CD14-positive monocyte (primary cell): Measurements from ENCODE around the gene SAP130. TPM values are rescaled to one million over a fixed set of nuclear protein-coding genes. Genes with fewer than 3 reads are reported as not detected.

Experiments
- DNase-seq, 3 donors: peaks; one replicate each; pipeline ENCODE4 v3.0.0-alpha.2; 2011 to 2022
- H2AFZ ChIP-seq: 2 replicates; pipeline ENCODE4 v1.6.0; 2012; ENCODE audit warnings: mild to moderate bottlenecking, low read depth, low read length, inconsistent platforms; ENCODE audit not compliant: insufficient read depth, poor library complexity, severe bottlenecking
- H3K27ac ChIP-seq, 2 donors: 1 replicate in 1 of 2; 2 replicates in 1 of 2; pipeline ENCODE4 v1.5.1; 2012 to 2013; ENCODE audit warnings: low read length in 2 of 2, control low read depth in 1 of 2, inconsistent platforms in 1 of 2, low read depth in 1 of 2, mild to moderate bottlenecking in 1 of 2
- H3K27me3 ChIP-seq, 2 donors: one replicate each; pipeline versions ENCODE4 v1.6.0 to v1.6.1; 2011 to 2013; ENCODE audit warnings: low read length in 2 of 2; ENCODE audit not compliant: control insufficient read depth in 2 of 2, insufficient read depth in 2 of 2
- H3K36me3 ChIP-seq, 2 donors: replicated peaks in 1 of 2; 1 replicate in 1 of 2; 2 replicates in 1 of 2; pipeline versions ENCODE4 v1.5.1 to v1.6.1; 2012 to 2013; ENCODE audit warnings: low read length in 2 of 2, control low read depth in 1 of 2, inconsistent platforms in 1 of 2, mild to moderate bottlenecking in 1 of 2; ENCODE audit not compliant: insufficient read depth in 2 of 2, control insufficient read depth in 1 of 2
- H3K4me1 ChIP-seq, 2 donors: 1 replicate in 1 of 2; 2 replicates in 1 of 2; pipeline versions ENCODE4 v1.5.1 to v1.6.1; 2012 to 2013; ENCODE audit warnings: low read length in 2 of 2, control low read depth in 1 of 2, inconsistent platforms in 1 of 2, mild to moderate bottlenecking in 1 of 2, moderate library complexity in 1 of 2; ENCODE audit not compliant: insufficient read depth in 2 of 2, control insufficient read depth in 1 of 2
- H3K4me2 ChIP-seq: replicated peaks from 2 replicates; pipeline ENCODE3; 2012; ENCODE audit warnings: low read length, moderate library complexity, mild to moderate bottlenecking; ENCODE audit not compliant: poor library complexity, severe bottlenecking; ENCODE audit errors: extremely low read depth
- H3K4me3 ChIP-seq, 3 experiments: fragments of 200-600 bp in 1 of 3; sonication (generic) in 1 of 3; replicated peaks in 1 of 3; 1 replicate in 2 of 3; 2 replicates in 1 of 3; pipeline ENCODE4 v1.5.1; 2011 to 2013; ENCODE audit warnings: low read length in 3 of 3, mild to moderate bottlenecking in 3 of 3, control low read depth in 2 of 3, low read depth in 2 of 3, inconsistent platforms in 1 of 3, moderate library complexity in 1 of 3
- H3K79me2 ChIP-seq: 2 replicates; pipeline ENCODE4 v1.6.0; 2012; ENCODE audit warnings: mild to moderate bottlenecking, control low read depth, inconsistent platforms, low read length, moderate library complexity; ENCODE audit not compliant: insufficient read depth
- H3K9ac ChIP-seq: 2 replicates; pipeline ENCODE4 v1.6.0; 2017; ENCODE audit warnings: low read length, mild to moderate bottlenecking; ENCODE audit not compliant: insufficient read depth, poor library complexity, severe bottlenecking
- H3K9me3 ChIP-seq, 2 donors: replicated peaks in 1 of 2; 1 replicate in 1 of 2; 2 replicates in 1 of 2; pipeline versions ENCODE4 v1.5.1 to v1.6.1; 2012 to 2013; ENCODE audit warnings: low read length in 2 of 2, control low read depth in 1 of 2; ENCODE audit not compliant: control insufficient read depth in 1 of 2, insufficient read depth in 1 of 2
- H4K20me1 ChIP-seq: 2 replicates; pipeline ENCODE4 v1.6.0; 2012; ENCODE audit warnings: mild to moderate bottlenecking, low read length, control low read depth, moderate library complexity; ENCODE audit not compliant: insufficient read depth
- H3K27ac Mint-ChIP-seq, 7 donors: one replicate each; pipeline ENCODE4 v1.8.0; 2020; ENCODE audit warnings: mild to moderate bottlenecking in 7 of 7, mixed read lengths in 7 of 7, moderate library complexity in 6 of 7, inconsistent platforms in 2 of 7
- H3K27me3 Mint-ChIP-seq, 3 donors: one replicate each; pipeline ENCODE4 v1.8.0; 2021 to 2022; ENCODE audit warnings: low read depth in 3 of 3, mild to moderate bottlenecking in 3 of 3, mixed read lengths in 3 of 3, moderate library complexity in 3 of 3, inconsistent platforms in 1 of 3
- H3K36me3 Mint-ChIP-seq, 2 donors: one replicate each; pipeline ENCODE4 v1.8.0; 2020; ENCODE audit warnings: mixed read lengths in 2 of 2, inconsistent platforms in 1 of 2, mild to moderate bottlenecking in 1 of 2
- H3K4me1 Mint-ChIP-seq: one replicate; pipeline ENCODE4 v1.8.0; 2020; ENCODE audit warnings: mild to moderate bottlenecking, mixed read lengths
- H3K4me3 Mint-ChIP-seq, 2 donors: one replicate each; pipeline ENCODE4 v1.8.0; 2020; ENCODE audit warnings: mild to moderate bottlenecking in 2 of 2, mixed read lengths in 2 of 2, moderate library complexity in 1 of 2
- H3K9me3 Mint-ChIP-seq, 7 donors: one replicate each; pipeline ENCODE4 v1.8.0; 2020 to 2022; ENCODE audit warnings: mixed read lengths in 7 of 7, mild to moderate bottlenecking in 6 of 7, moderate library complexity in 6 of 7, inconsistent platforms in 2 of 7
- CTCF ChIP-seq: fragments of 200-600 bp; IDR thresholded peaks from one replicate; pipeline ENCODE4 v1.8.0; 2022; ENCODE audit warnings: antibody characterized with exemption, mild to moderate bottlenecking
- WGBS: methylation state at CpG from one replicate; pipeline ENCODE4 v1.1.5; 2013; ENCODE audit warnings: missing lambda C conversion rate; ENCODE audit not compliant: insufficient coverage; 5-methylcytosine and 5-hydroxymethylcytosine counted together
- intact Hi-C, 2 donors: fragments of 100-400 bp; cut with micrococcal nuclease; formaldehyde crosslinking; loops; one replicate each; pipeline versions ENCODE4 v1.15.0 to v1.15.1; 2023
- polyA plus RNA-seq, 3 donors: library from polyadenylated mRNA; depleted of rRNA in 1 of 3; unstranded in 2 of 3; stranded (reverse) in 1 of 3; fragments of 300-500 nt in 2 of 3; fragments of >200 nt in 1 of 3; fragmentation: Illumina TruSeq in 2 of 3; gene quantifications; 1 replicate in 2 of 3; 2 replicates in 1 of 3; pipeline ENCODE4 v1.2.3, GENCODE V29; 2012 to 2021

Gene SAP130
- polyA plus RNA-seq, 3 donors, result 2.8 to 16.4 (median 6.4) TPM

GRCh38 chr2:127969446-127969845 lies 58.4 kb downstream of the SAP130 start:
- H3K79me2 ChIP-seq, result no peaks in the 10 kb centered on the region
- Mint-ChIP-seq H3K36me3 (peaks cover 64 to 94% of the 10 kb centered on the region in 2 donors), H3K9me3 (peaks cover 0 to 4% (median 0%) of the 10 kb centered on the region in 7 donors), H3K27ac (peak overlapping the region in 1 of 7 donors; percentile 55), H3K27me3 (no peaks in the 10 kb centered on the region), H3K4me1 (no peaks in the 10 kb centered on the region), H3K4me3 (no peak overlapping the region)
- H3K27me3 ChIP-seq, result no peaks in the 10 kb centered on the region
- no peaks in the 10 kb centered on the region for H3K9me3 ChIP-seq
- WGBS, result no CpG with 5 or more reads among the region's 4 CpGs
- intact Hi-C loops, result no loop called here
- H3K9ac ChIP-seq, result no peak overlapping the region
- H3K27ac ChIP-seq, result no peak overlapping the region
- H2AFZ ChIP-seq, result no peak overlapping the region
- H3K4me2 ChIP-seq, result no peak overlapping the region
- DNase-seq, result no peak
- TF ChIP-seq CTCF, result no peak
- peaks cover 32 to 77% of the 10 kb centered on the region in 2 donors for H3K36me3 ChIP-seq
- H3K4me1 ChIP-seq, result no peaks in the 10 kb centered on the region
- H4K20me1 ChIP-seq, result no peaks in the 10 kb centered on the region
- no peak overlapping the region for H3K4me3 ChIP-seq

GRCh38 chr2:127968610-127969339 lies 59.1 kb downstream of the SAP130 start:
- Histone ChIP-seq H3K79me2 (no peaks in the 10 kb centered on the region), H3K36me3 (peaks cover 28 to 77% of the 10 kb centered on the region in 2 donors), H3K4me3 (no peak overlapping the region), H2AFZ (no peak overlapping the region), H3K9ac (no peak overlapping the region), H3K4me2 (no peak overlapping the region), H3K9me3 (no peaks in the 10 kb centered on the region), H4K20me1 (no peaks in the 10 kb centered on the region), H3K27ac (no peak overlapping the region), H3K4me1 (no peaks in the 10 kb centered on the region), H3K27me3 (no peaks in the 10 kb centered on the region)
- peak overlapping the region in 2 of 7 donors; percentile 22 to 69 for H3K27ac Mint-ChIP-seq
- intact Hi-C loops, result no loop called here
- no peak for DNase-seq
- H3K9me3 Mint-ChIP-seq, result peaks cover 0 to 4% (median under 1%) of the 10 kb centered on the region in 7 donors
- TF ChIP-seq CTCF, result no peak
- no peaks in the 10 kb centered on the region for H3K27me3 Mint-ChIP-seq
- peaks cover 59 to 94% of the 10 kb centered on the region in 2 donors for H3K36me3 Mint-ChIP-seq
- WGBS, result 98% methylated on average over 6 of the region's 11 CpGs
- H3K4me3 Mint-ChIP-seq, result no peak overlapping the region
- H3K4me1 Mint-ChIP-seq, result no peaks in the 10 kb centered on the region
